DND-41 (cell line): ENCODE measurements around the gene HELZ.
"Not testable (repeated sequence)": the region's sequence is repeated elsewhere in the genome, so short reads cannot be mapped to it uniquely, and the experiment has no call there.

ENCODE experiments used
- ATAC-seq: fragments of 200-7000 bp; cut with Tn5 transposase; 3 replicates; pipeline ENCODE4 v1.9.1; 2021; ENCODE audit warnings: low read depth; ENCODE audit not compliant: insufficient read depth
- DNase-seq: peaks from one replicate; pipeline ENCODE4 v3.0.0-alpha.2; 2020
- H2AFZ ChIP-seq: 2 replicates; pipeline ENCODE4 v1.6.0; 2012; ENCODE audit warnings: low read depth, low read length
- H3K27ac ChIP-seq: 2 replicates; pipeline ENCODE4 v1.5.1; 2012; ENCODE audit warnings: low read length, inconsistent platforms
- H3K27me3 ChIP-seq: fragments of 200-600 bp; sonication (generic); 2 replicates; pipeline ENCODE4 v1.6.0; 2012; ENCODE audit warnings: low read length, mild to moderate bottlenecking, inconsistent platforms; ENCODE audit not compliant: insufficient read depth, poor library complexity
- H3K36me3 ChIP-seq: 2 replicates; pipeline ENCODE4 v1.5.1; 2012; ENCODE audit warnings: low read length, inconsistent platforms; ENCODE audit not compliant: insufficient read depth
- H3K4me1 ChIP-seq: 2 replicates; pipeline ENCODE4 v1.5.1; 2012; ENCODE audit warnings: mild to moderate bottlenecking, low read length; ENCODE audit not compliant: insufficient read depth
- H3K4me2 ChIP-seq: 2 replicates; pipeline ENCODE4 v1.6.0; 2012; ENCODE audit warnings: mild to moderate bottlenecking, moderate library complexity, low read length, inconsistent platforms; ENCODE audit not compliant: insufficient read depth
- H3K4me3 ChIP-seq, 2 experiments: fragments of 200-600 bp in 1 of 2; shearing (Covaris generic) in 1 of 2; 2 replicates each; pipeline ENCODE4 v1.5.1; 2012 to 2016; ENCODE audit warnings: inconsistent platforms in 2 of 2, low read length in 2 of 2, mild to moderate bottlenecking in 2 of 2, low read depth in 1 of 2, moderate library complexity in 1 of 2
- H3K79me2 ChIP-seq: 2 replicates; pipeline ENCODE4 v1.6.0; 2012; ENCODE audit warnings: low read length, inconsistent platforms; ENCODE audit not compliant: insufficient read depth
- H3K9ac ChIP-seq: 2 replicates; pipeline ENCODE4 v1.6.0; 2012; ENCODE audit warnings: low read depth, mild to moderate bottlenecking, inconsistent platforms, low read length, moderate library complexity
- H3K9me3 ChIP-seq: 2 replicates; pipeline ENCODE4 v1.5.1; 2012; ENCODE audit warnings: low read length, moderate library complexity, mild to moderate bottlenecking, inconsistent platforms; ENCODE audit not compliant: insufficient read depth, severe bottlenecking
- H4K20me1 ChIP-seq: 2 replicates; pipeline ENCODE4 v1.6.0; 2012; ENCODE audit warnings: low read length; ENCODE audit not compliant: insufficient read depth
- CTCF ChIP-seq: IDR thresholded peaks from 2 replicates; pipeline ENCODE4 v1.5.1; 2012; ENCODE audit warnings: borderline replicate concordance, low read length, moderate library complexity, mild to moderate bottlenecking; ENCODE audit not compliant: poor library complexity, severe bottlenecking; ENCODE audit errors: extremely low read depth
- EZH2 ChIP-seq: IDR thresholded peaks from 3 replicates; pipeline ENCODE4 v1.6.1; 2012; ENCODE audit warnings: borderline replicate concordance, low read depth, mild to moderate bottlenecking, moderate library complexity, low read length, inconsistent platforms; ENCODE audit not compliant: severe bottlenecking

The HELZ gene

GRCh38 chr17:67143318-67143717, 101.7 kb downstream of the HELZ start:
- TF ChIP-seq EZH2 = no peak
- no peak for TF ChIP-seq CTCF
- no peaks in the 10 kb centered on the region for H3K9me3 ChIP-seq
- no peak for ATAC-seq
- no peak for DNase-seq
- H4K20me1 ChIP-seq = peaks cover 6% of the 10 kb centered on the region
- H3K79me2 ChIP-seq = no peaks in the 10 kb centered on the region
- peaks cover 78% of the 10 kb centered on the region for H3K36me3 ChIP-seq
- no peaks in the 10 kb centered on the region for H3K4me1 ChIP-seq
- no peak overlapping the region for H3K27ac ChIP-seq
- H3K9ac ChIP-seq = no peak overlapping the region
- no peak overlapping the region for H3K4me3 ChIP-seq
- no peaks in the 10 kb centered on the region for H3K27me3 ChIP-seq
- no peak overlapping the region for H3K4me2 ChIP-seq
- H2AFZ ChIP-seq = no peak overlapping the region

- not testable (repeated sequence) for ATAC-seq, H3K79me2 ChIP-seq, H3K9ac ChIP-seq, H3K9me3 ChIP-seq, H3K4me1 ChIP-seq, H3K27me3 ChIP-seq, H2AFZ ChIP-seq, H3K4me2 ChIP-seq, H3K27ac ChIP-seq, H4K20me1 ChIP-seq, DNase-seq, H3K4me3 ChIP-seq
- H3K36me3 ChIP-seq = peaks cover 78% of the 10 kb centered on the region
These were observed 103.0 kb downstream of the HELZ start for GRCh38 chr17:67142030-67142429.

GRCh38 chr17:67139784-67140665, 105.0 kb downstream of the HELZ start:
- Histone ChIP-seq H3K27ac (no peak overlapping the region), H3K9me3 (no peaks in the 10 kb centered on the region), H3K79me2 (no peaks in the 10 kb centered on the region), H2AFZ (no peak overlapping the region), H3K4me1 (no peaks in the 10 kb centered on the region), H4K20me1 (peaks cover 6% of the 10 kb centered on the region), H3K9ac (no peak overlapping the region), H3K4me3 (no peak overlapping the region), H3K4me2 (no peak overlapping the region), H3K27me3 (no peaks in the 10 kb centered on the region), H3K36me3 (peaks cover 78% of the 10 kb centered on the region)
- no peak for TF ChIP-seq EZH2
- TF ChIP-seq CTCF = peak; percentile 32
- DNase-seq (no peak), ATAC-seq (no peak)

- Histone ChIP-seq H3K27me3 (no peaks in the 10 kb centered on the region), H3K4me2 (no peak overlapping the region), H3K27ac (no peak overlapping the region), H3K79me2 (no peaks in the 10 kb centered on the region), H3K9me3 (no peaks in the 10 kb centered on the region), H3K9ac (no peak overlapping the region), H4K20me1 (peaks cover 6% of the 10 kb centered on the region), H2AFZ (no peak overlapping the region), H3K4me1 (no peaks in the 10 kb centered on the region), H3K4me3 (no peak overlapping the region), H3K36me3 (peaks cover 75% of the 10 kb centered on the region)
- TF ChIP-seq CTCF = no peak
- no peak for TF ChIP-seq EZH2
- DNase-seq (no peak), ATAC-seq (no peak)
These were observed 105.7 kb downstream of the HELZ start for GRCh38 chr17:67139289-67139688.
